Measurements from ENCODE around the gene PSD4. TPM values are rescaled to one million over a fixed set of nuclear protein-coding genes. Genes with fewer than 3 reads are reported as not detected.

PSD4 gene
- total RNA-seq, 2 experiments from 2014 or later, result 329 to 335 TPM

DNA sequence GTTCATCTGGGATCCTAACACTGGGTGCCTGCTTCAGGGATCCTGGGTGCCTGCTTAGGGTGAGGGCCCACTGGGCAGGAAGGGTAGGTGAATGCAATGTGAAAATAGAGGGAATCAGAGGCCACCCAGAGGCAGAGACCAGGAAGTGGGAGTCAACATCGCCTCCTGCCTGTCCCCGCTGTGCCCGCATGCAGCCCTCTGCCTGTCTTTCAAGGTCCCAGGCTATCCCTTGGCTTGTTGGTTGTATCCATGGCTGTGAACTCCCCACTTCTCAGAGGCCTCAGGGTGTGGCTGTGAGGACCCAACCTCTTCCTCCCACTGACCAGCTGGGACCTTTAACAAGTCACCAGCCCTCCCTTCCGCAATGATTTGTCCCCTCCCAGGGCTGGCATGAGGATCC lies 26.5 kb downstream of the PSD4 start:
- POLR2A ChIA-PET, result no interaction called here
- Mint-ChIP-seq H3K4me3 (no peak overlapping the region), H3K27me3 (no peaks in the 10 kb centered on the region), H3K36me3 (ENCODE audit: low read depth) (peaks cover 68% of the 10 kb centered on the region), H3K9me3 (no peaks in the 10 kb centered on the region), H3K27ac (peak overlapping the region; percentile 9), H3K4me1 (peaks cover 29% of the 10 kb centered on the region)
- no peak for DNase-seq
- CTCF ChIA-PET, result interaction anchor here (1.1 to 7.1 kb wide), 5 partner anchors 20 to 190 kb away, joined by 3 to 51 read pairs (median 6); no protein-coding TSS in a partner anchor

DNA sequence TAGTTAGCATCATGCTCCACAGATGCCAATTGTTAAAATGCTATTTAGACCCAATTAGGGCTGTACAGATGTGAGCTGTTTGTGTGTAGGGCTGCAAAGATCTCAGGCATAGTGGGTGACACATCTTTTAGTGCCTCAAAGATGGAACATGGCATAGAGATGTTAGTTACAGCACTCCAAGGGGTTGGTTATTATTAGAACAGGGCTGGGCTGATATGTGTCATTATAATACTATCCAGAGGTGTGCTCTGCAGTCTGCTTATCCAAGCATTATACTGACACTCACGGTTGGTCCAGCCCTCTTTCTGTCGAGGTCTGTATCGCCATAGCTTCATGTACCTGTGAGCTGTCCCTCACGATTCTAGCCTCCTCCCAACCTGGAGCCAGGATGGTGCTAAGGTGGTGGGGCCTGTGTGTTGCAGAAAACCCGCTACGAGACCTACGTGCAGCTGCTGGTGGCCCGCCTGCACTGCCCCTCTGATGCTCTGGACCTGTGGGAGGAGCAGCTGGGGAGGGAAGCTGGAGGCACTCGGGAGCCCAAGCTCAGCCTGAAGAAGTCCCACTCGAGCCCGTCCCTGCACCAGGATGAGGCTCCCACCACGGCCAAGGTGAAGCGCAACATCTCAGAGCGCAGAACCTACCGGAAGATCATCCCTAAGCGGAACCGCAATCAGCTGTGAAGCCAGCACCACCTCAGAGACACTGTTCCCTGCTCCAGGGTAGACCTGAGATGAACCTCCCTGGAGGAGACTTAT lies 27.1 kb downstream of the PSD4 start:
- Mint-ChIP-seq H3K4me3 (no peak overlapping the region), H3K9me3 (no peaks in the 10 kb centered on the region), H3K27ac (no peak overlapping the region), H3K4me1 (peaks cover 29% of the 10 kb centered on the region), H3K36me3 (ENCODE audit: low read depth) (peaks cover 61% of the 10 kb centered on the region), H3K27me3 (no peaks in the 10 kb centered on the region)
- ChIA-PET POLR2A (no interaction called here), CTCF (interaction anchor here (0.7 to 7.1 kb wide), 5 partner anchors 20 to 189 kb away, joined by 3 to 51 read pairs (median 4); no protein-coding TSS in a partner anchor)
- DNase-seq, result no peak

GRCh38 chr2:113201496-113202304 lies 27.9 kb downstream of the PSD4 start:
- Mint-ChIP-seq H3K9me3 (no peaks in the 10 kb centered on the region), H3K27ac (no peak overlapping the region), H3K4me3 (no peak overlapping the region), H3K27me3 (no peaks in the 10 kb centered on the region), H3K4me1 (peaks cover 24% of the 10 kb centered on the region), H3K36me3 (ENCODE audit: low read depth) (peaks cover 54% of the 10 kb centered on the region)
- CTCF ChIA-PET, result interaction anchor here (0.5 to 7.1 kb wide), 5 partner anchors 21 to 273 kb away, joined by 3 to 51 read pairs (median 3); no protein-coding TSS in a partner anchor
- DNase-seq, result no peak
- POLR2A ChIA-PET, result no interaction called here

- H3K36me3 Mint-ChIP-seq (ENCODE audit: low read depth), result peaks cover 45% of the 10 kb centered on the region
- POLR2A ChIA-PET, result no interaction called here
- H3K4me3 Mint-ChIP-seq, result no peak overlapping the region
Measured at GRCh38 chr2:113202305-113203216, 28.8 kb downstream of the PSD4 start.

DNA sequence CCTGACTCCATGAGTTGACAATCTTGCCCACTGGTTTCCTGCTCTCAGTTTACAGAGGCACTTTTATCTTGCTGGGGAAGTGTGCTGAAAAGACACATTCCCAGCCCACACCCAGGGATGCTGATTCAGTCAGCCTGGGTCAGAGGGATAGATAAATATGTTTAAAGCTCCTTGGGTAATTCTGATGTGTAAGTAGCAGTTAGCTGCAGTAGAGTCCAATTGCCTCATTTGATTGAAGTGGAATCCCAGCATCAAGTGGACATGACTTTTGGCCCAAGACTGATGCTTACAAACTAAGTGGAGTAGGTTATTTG lies 29.4 kb downstream of the PSD4 start:
- Mint-ChIP-seq H3K27me3 (no peaks in the 10 kb centered on the region), H3K36me3 (ENCODE audit: low read depth) (peaks cover 40% of the 10 kb centered on the region), H3K4me3 (no peak overlapping the region), H3K4me1 (peaks cover 15% of the 10 kb centered on the region), H3K9me3 (no peaks in the 10 kb centered on the region), H3K27ac (no peak overlapping the region)
- ChIA-PET POLR2A (interaction anchor here (0.5 kb wide), 1 partner anchor 65 kb away, joined by 3 read pairs; no protein-coding TSS in a partner anchor), CTCF (interaction anchor here (1.1 to 7.1 kb wide), 8 partner anchors 10 to 123 kb away, joined by 4 to 51 read pairs (median 6); no protein-coding TSS in a partner anchor)
- DNase-seq, result no peak

More at GRCh38 chr2:113202305-113203216, 28.8 kb downstream of the PSD4 start:
- Mint-ChIP-seq H3K9me3 (no peaks in the 10 kb centered on the region), H3K27me3 (no peaks in the 10 kb centered on the region), H3K27ac (no peak overlapping the region), H3K4me1 (peaks cover 19% of the 10 kb centered on the region)
- DNase-seq, result no peak
- CTCF ChIA-PET, result interaction anchor here (0.6 to 7.1 kb wide), 9 partner anchors 9 to 261 kb away, joined by 3 to 51 read pairs (median 5); no protein-coding TSS in a partner anchor

DNA sequence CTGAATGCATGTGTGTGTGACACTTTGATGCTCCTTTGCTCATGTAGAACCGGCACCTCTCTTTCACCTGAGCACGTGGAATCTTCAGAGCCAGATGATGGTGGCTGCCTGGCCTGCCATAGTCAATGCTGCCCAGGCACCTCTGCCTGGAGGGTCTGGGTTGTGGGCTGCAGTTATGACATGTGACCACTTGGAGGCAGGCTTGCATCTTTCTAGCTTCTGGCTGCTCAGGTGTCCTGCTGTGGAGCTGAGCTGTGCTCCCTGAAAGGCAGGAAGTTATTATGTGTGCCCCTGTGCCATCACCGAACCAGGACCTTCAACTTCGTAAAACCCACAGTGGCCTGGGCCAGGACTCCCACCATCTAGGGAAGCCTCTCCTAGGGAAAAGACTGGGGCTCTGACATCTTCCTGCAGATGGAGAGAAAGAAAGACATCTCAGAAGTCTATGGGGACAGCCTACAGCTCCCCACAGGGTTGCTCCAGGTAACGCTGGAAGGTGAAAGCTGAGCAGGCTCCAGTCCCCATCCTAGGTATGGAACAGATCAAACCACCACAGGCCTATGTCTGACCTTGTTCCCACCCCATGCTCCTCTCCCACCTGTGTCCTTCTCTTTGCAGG lies 30.2 kb downstream of the PSD4 start:
- POLR2A ChIA-PET, result interaction anchor here (0.6 kb wide), 1 partner anchor 20 kb away, joined by 3 read pairs; no protein-coding TSS in a partner anchor
- H3K27me3 Mint-ChIP-seq, result no peaks in the 10 kb centered on the region

DNA sequence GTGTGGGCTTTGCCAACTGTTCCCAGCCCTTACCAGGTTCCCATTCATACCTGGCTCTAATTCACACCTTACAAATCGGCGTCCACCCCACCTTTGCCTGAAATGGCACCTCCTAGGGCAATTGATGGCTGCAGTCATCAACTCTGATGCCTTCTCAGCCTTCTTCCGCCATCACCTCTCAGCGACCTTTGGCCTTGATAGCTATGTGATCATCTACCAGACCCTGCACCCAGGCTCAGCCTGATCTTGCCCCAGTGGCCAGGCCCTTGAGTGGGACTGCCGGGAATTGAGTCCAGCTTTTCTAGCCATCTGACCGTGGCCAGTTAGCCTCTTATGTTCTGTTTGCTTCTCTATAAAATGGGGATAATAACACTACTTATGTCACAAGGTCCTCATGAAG lies 32.5 kb downstream of the PSD4 start:
- no peak for DNase-seq
- Mint-ChIP-seq H3K4me3 (no peak overlapping the region), H3K9me3 (no peaks in the 10 kb centered on the region), H3K4me1 (peaks cover 10% of the 10 kb centered on the region), H3K27ac (no peak overlapping the region), H3K36me3 (ENCODE audit: low read depth) (peaks cover 19% of the 10 kb centered on the region), H3K27me3 (no peaks in the 10 kb centered on the region)
- CTCF ChIA-PET, result interaction anchor here (0.7 to 7.1 kb wide), 12 partner anchors 9 to 184 kb away, joined by 3 to 51 read pairs (median 6); partner anchors contain the start of gene PSD4
- POLR2A ChIA-PET, result no interaction called here

More for the DNA sequence above, 30.2 kb downstream of the PSD4 start:
- H3K4me1 Mint-ChIP-seq, result peaks cover 12% of the 10 kb centered on the region
- H3K9me3 Mint-ChIP-seq, result no peaks in the 10 kb centered on the region
- CTCF ChIA-PET, result interaction anchor here (0.6 to 7.1 kb wide), 20 partner anchors 10 to 186 kb away, joined by 3 to 51 read pairs (median 4); no protein-coding TSS in a partner anchor
- no peak overlapping the region for H3K4me3 Mint-ChIP-seq
- peaks cover 38% of the 10 kb centered on the region for H3K36me3 Mint-ChIP-seq (ENCODE audit: low read depth)
- peak overlapping the region; percentile 65 for H3K27ac Mint-ChIP-seq
- peak; percentile 80 for DNase-seq

DNA sequence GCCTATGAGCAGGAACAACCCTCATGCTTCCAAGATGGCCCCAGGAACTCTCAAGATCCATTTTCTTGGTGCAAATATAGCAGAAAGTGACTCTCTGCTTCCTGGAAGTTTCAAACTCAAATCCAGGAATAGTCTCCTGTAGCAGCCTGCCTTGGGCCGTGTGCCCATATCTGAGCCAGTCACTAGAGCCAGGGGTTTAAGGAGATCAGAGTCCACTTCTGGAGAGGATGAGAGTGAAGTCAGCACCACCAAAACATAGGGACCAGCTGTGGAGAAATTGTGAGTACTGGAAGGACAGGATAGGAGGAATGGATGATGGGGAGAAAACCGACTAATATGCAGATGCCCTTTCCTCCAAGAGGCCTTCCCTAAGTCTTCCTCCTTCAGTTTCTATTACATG lies 33.2 kb downstream of the PSD4 start:
- peaks cover 16% of the 10 kb centered on the region for H3K36me3 Mint-ChIP-seq (ENCODE audit: low read depth)
- ChIA-PET POLR2A (interaction anchor here (0.6 kb wide), 1 partner anchor 50 kb away, joined by 3 read pairs; no protein-coding TSS in a partner anchor), CTCF (interaction anchor here (1.0 to 7.1 kb wide), 5 partner anchors 10 to 158 kb away, joined by 4 to 51 read pairs (median 4); partner anchors contain the start of gene PSD4)
- DNase-seq, result no peak
- H3K9me3 Mint-ChIP-seq, result no peaks in the 10 kb centered on the region
- no peak overlapping the region for H3K4me3 Mint-ChIP-seq
- H3K27me3 Mint-ChIP-seq, result no peaks in the 10 kb centered on the region
- H3K27ac Mint-ChIP-seq, result peak overlapping the region; percentile 38
- H3K4me1 Mint-ChIP-seq, result peaks cover 10% of the 10 kb centered on the region

DNA sequence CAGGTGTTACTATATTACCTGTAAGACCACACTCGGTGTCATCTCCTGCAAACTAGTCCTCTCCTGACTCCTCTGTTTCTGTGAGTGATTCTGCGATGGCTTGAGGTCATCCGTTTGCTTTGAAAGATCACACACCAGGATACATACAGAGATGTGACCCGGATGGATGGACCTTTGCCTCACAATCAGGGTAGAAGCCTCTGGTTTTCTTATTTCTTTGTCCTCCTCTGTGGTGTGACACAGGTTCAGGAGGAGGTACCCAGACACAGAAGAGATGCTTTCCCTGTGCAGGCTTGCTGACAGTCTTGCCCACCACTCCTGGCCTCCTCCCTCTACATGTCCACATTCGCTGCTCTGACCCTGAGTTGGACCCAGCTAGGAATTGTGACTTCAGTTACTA lies 34.6 kb downstream of the PSD4 start:
- Mint-ChIP-seq H3K27ac (peak overlapping the region; percentile 0), H3K9me3 (no peaks in the 10 kb centered on the region), H3K36me3 (ENCODE audit: low read depth) (peaks cover 7% of the 10 kb centered on the region), H3K4me1 (peaks cover 5% of the 10 kb centered on the region), H3K27me3 (no peaks in the 10 kb centered on the region), H3K4me3 (no peak overlapping the region)
- CTCF ChIA-PET, result interaction anchor here (0.5 to 1.3 kb wide), 2 partner anchors 10 to 70 kb away, joined by 3 read pairs; no protein-coding TSS in a partner anchor
- POLR2A ChIA-PET, result no interaction called here
- no peak for DNase-seq

DNA sequence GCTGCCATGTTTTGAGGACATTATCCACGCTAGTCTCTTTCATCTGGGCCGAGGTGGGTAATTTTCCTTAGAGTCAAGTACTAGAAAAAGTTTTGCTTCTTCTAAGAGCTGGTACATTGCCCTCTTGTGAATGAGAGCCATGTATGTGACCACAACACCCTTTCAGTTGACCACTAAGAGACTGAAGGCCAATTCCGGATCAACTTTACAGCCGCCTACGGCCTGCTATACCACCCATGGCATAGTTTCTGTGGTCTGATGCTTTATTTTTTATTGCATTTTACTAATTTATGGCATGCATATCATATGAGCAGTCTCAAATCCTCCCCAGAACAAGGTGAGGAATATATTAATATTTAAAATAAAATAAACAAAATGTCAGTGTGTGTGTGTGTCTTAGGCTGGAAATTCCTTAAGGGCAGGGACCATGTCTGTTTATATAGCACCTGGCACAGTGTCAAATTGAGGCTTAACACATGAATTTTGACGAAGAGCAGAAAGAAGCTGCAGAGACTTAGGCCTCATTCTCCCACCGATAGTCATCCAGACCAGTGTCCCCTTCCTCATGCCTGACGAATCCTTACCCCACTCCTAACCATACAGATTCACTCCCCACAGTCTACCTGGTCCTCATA lies 35.4 kb downstream of the PSD4 start:
- ChIA-PET CTCF (interaction anchor here (0.5 to 1.3 kb wide), 2 partner anchors 11 to 71 kb away, joined by 3 read pairs; no protein-coding TSS in a partner anchor), POLR2A (no interaction called here)
- peaks cover 3% of the 10 kb centered on the region for H3K36me3 Mint-ChIP-seq (ENCODE audit: low read depth)
- no peak for DNase-seq
- H3K27me3 Mint-ChIP-seq, result no peaks in the 10 kb centered on the region
- H3K9me3 Mint-ChIP-seq, result no peaks in the 10 kb centered on the region
- H3K4me1 Mint-ChIP-seq, result peaks cover 4% of the 10 kb centered on the region
- no peak overlapping the region for H3K27ac Mint-ChIP-seq
- H3K4me3 Mint-ChIP-seq, result no peak overlapping the region

DNA sequence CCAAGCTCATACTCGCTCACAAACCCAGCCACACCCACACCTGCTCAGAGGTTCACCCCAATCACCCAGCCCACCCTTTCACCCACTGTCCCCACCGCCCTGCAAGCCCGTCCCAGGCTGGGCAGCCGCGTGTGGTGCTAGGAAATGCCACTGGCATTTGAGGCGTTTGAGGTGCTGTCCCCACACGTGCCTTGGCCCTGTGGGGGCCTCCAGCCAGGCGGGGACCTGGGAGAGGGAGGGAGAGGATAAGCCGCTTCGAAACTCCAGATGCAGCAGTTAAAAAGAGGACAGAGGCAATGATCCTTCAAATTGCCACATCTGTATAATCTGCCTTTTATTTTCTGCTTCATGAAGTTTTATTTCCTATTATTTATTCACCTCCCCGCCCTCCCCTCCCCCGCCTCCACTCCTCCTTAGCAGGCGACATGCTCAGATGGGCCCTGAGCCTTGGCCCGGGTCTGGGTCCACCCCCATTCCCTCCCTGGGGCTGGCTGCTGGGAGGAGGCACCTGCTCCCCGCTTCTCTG lies 35.9 kb downstream of the PSD4 start:
- DNase-seq, result no peak
- ChIA-PET CTCF (interaction anchor here (1.3 kb wide), 1 partner anchor 11 kb away, joined by 3 read pairs; no protein-coding TSS in a partner anchor), POLR2A (no interaction called here)
- Mint-ChIP-seq H3K4me3 (no peak overlapping the region), H3K27ac (no peak overlapping the region), H3K4me1 (peaks cover 8% of the 10 kb centered on the region), H3K27me3 (no peaks in the 10 kb centered on the region), H3K36me3 (ENCODE audit: low read depth) (no peaks in the 10 kb centered on the region), H3K9me3 (no peaks in the 10 kb centered on the region)
